NK-92 treated with Interleukin-12 subunit alpha and Interleukin-12 subunit beta, amount 100 ng/mL, for 24 hours (cell line): ENCODE data around the gene HMGB1.
"Not testable (repeated sequence)": the region's sequence is repeated elsewhere in the genome, so short reads cannot be mapped to it uniquely, and the experiment has no call there.

Experiments used
- DNase-seq: peaks from one replicate; lab custom pipeline; 2025; lab: John Stamatoyannopoulos, UW

Gene HMGB1

DNA sequence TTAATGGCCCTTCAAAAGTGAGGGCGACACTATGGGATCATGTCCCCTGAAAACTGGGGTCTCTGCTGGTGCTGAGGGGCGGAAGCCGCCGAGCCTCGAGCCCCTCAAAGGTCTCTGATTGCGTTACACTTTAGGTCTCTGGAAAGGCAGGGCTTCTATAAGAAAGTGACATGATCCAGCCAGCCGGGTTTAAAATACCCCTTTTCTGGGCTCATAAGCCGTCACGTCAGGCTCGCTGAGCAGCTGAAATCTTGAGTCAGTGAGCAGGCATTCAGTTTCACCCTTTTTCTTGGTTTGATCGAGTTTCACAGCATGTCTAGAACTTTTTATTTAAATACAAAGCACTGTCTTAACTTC lies 600 bp upstream of the HMGB1 start:
- peak; percentile 33 for DNase-seq

GRCh38 chr13:30465343-30465592 lies 468 bp downstream of the HMGB1 start:
- DNase-seq, result no peak

GRCh38 chr13:30464496-30465342 lies 1.0 kb downstream of the HMGB1 start:
- DNase-seq, result peak; percentile 73

DNA sequence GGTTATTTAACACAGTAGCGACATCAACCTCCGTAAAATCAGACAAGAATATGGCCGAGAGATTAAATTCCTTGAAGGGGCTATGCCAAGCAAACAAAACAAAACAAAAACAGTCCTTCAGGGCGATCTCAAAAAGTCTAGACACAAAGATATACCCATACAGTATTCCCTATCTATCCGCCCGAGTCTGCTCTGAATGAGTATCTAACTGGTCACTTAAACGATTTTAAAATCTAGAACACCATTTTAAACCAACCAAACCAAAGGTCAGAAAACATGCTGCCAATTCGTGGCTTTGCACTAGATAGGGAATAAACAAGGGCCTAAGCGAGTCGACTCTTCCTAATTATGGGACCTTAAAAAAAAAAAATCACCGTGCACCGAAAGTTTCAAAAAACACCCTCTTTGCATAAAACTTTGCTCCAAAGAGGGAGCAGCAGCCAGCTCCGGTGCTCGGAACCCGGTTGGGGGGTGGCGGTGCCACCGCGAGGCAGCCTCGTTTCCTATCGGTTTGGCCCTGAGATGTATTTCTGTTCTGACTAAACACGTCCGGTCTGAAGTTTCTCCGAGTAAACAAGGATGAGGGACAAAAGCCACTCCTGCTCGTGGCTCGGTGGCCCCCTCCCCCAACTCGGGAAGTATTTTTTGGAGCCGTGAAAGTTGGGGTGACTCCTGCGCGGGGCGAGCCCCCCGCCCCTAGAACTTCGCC lies 1.8 kb downstream of the HMGB1 start:
- DNase-seq, result peak; percentile 64

GRCh38 chr13:30461279-30462066 lies 4.3 kb downstream of the HMGB1 start:
- not testable (repeated sequence) for DNase-seq

DNA sequence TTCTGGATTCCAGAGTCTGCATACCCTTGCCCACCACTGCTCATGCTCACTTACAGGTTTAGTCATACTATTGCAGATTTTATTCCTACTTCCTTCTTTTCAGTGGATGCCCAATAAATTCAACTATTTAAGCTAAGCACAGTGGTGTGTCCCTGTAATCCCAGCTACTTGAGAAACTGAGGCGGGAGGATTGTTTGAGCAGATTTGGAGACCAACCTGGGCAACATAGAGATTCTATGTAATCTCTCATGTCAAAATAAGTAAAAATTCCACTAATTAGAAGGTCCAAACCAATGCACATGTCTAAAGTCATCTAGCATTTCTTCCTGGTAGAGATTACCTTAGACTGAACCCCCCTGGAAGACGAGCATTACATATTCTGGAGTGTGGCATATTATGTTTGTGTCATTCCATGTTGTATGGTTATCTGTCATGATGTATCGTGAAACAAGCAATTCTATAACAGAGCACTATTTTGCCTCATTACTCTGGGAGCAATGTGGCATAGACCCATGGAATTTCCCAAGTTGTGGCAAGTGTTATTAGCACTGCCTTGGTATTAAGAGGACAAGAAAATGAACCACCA lies 8.3 kb downstream of the HMGB1 start:
- no peak for DNase-seq

- DNase-seq, result no peak
These were observed 9.4 kb downstream of the HMGB1 start for GRCh38 chr13:30456290-30456689.

GRCh38 chr13:30454991-30455390 lies 10.7 kb downstream of the HMGB1 start:
- no peak for DNase-seq

DNA sequence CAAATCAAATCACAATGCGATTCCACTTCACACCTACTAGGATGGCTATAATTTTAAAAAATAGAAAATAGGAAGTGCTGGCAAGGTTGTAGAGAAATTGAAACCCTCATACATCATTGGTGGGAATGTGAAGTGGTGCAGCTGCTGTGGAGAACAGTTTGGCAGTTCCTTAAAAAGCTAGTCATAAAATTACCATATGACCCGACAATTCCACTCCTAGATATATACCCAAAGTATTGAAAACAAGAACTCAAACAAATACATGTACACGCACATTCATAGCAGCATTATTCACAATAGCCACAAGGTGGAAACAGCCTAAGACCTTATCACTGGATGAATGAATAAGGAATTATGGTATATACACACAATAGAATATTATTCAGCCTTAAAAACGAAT lies 12.0 kb downstream of the HMGB1 start:
- no peak for DNase-seq

- DNase-seq, result not testable (repeated sequence)
These were observed 14.3 kb downstream of the HMGB1 start for GRCh38 chr13:30451476-30451875.

GRCh38 chr13:30450066-30450465 lies 15.7 kb downstream of the HMGB1 start:
- DNase-seq, result no peak

GRCh38 chr13:30448441-30448840 lies 17.3 kb downstream of the HMGB1 start:
- DNase-seq, result no peak

- DNase-seq, result no peak
These were observed 19.6 kb downstream of the HMGB1 start for GRCh38 chr13:30446126-30446500.

GRCh38 chr13:30443957-30444404 lies 21.8 kb downstream of the HMGB1 start:
- no peak for DNase-seq

- DNase-seq, result not testable (repeated sequence)
These were observed 22.2 kb downstream of the HMGB1 start for GRCh38 chr13:30443491-30443890.

DNA sequence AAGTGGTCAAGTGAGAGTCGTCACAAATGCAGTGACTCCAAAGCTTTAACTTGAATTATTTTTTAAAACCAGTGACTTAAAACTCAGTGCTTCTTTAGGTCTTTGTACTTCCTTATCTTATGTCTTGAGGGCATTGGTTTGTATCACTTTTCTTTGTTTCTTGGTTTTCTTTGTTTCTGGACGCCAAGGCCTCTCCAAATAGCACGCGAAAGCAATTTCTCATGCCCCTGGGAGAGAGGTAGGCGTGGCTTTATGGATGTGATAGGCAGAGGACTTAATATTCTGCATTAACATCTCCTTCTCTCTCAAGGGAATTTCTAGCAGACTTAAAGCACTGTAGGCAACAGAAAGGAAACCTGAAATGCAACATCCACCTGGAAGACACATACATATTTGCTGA lies 22.8 kb downstream of the HMGB1 start:
- no peak for DNase-seq

DNA sequence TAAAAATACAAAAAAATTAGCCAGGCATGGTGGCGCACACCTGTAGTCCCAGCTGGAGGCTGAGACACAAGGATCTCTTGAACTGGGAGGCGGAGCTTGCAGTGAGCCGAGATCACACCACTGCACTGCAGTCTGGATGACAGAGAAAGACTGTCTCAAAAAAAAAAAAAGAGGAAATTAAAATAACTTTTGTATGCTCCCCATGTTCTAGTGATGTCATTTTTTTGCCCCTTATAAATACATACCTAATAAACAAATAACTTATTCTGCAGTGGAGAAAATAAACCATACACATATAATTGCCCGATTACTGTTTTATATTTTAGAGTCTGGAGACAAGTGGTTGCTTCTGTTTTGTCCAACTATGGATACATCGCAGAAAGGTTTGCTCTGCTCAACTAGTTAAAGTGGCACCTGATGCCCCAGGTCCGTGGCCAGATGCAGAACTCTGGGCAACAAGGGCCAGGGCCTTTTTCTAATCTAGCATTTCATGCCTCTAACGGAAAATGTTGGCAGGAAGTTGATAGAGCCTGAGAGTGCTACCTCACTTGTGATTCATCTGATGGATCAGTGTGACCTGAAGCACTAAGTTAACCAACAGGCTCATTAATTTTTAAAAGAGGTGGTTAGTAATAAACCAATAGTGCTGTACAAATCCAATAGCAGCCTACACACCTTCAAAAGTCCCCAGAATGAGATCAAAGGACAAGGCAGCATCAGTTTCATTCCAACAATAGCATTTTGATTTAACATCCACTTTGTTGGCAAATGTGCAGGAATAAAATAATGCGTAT lies 24.6 kb downstream of the HMGB1 start:
- DNase-seq, result no peak

DNA sequence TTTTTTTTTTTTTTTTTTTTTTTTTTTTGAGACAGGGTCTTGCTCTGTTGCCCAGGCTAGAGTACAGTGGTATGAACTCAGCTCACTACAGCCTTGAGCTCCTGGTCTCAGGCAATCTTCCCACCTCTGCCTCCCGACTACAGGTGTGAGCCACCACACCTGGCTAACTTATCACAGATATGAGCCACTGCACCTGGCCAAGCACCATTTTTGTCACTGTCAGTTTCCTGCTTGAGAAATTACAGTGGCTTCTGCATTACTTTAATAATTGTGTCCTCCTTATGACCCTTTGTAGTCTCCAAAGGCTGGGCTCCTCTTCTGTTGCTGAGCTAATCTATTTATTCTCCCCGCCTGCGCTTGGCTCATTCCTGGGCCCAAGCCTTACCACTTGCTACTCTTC lies 27.4 kb downstream of the HMGB1 start:
- DNase-seq, result no peak

DNA sequence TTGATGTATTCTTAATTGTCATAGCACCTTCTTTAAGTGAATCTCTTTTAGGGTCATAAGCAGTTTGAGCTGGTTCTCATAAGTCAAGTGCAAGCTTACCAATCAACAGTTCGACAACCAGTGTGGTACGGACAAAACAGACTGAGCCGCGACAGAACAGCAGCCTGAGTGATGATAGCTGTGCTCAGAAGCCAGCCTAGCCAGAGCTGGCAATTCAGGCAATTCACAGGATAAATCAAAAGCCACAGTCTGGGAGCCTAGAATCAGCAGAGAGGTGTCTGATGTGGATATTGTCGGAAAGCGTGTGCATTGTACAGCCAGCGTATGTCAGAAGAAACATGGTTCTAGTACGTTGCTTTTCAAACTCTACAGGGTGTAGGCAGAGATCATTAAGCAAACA lies 28.6 kb downstream of the HMGB1 start:
- no peak for DNase-seq

- DNase-seq, result no peak
These were observed 29.8 kb downstream of the HMGB1 start for GRCh38 chr13:30435911-30436451.

DNA sequence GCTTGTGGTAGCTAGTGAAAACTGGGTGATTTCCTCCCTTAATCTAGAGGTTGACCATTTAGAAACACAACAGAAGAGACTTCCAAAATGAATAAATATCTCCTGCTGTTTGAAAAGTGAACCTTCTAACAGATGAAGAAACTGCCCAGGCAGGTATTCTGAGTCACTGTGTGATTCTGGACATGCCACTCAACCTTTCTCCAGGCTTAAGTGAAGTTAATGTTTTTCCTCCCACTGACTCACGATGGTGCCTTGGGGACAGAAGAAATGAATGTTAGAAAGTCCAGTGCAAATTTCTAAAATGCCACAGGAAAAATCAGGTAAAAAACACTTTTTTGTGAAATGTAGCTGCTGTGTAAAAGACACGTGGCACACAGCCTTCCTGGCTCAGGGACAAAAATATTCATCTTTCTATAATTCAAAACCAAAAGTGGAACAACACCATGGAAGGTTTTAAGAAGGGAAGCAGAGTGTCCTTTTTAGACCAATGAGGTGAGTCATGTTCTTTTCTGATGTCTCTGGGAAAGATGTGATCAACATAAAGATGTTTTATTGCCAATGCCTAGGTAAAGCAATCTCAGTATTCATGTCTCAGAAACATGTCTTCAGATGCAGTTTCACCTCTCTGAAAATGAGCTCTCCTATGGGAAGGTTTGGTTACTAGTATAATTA lies 34.3 kb downstream of the HMGB1 start:
- DNase-seq, result no peak
